GM12892 (cell line): ENCODE measurements around the gene ING4.

Source experiments
- DNase-seq: peaks from one replicate; pipeline ENCODE4 v3.0.0; 2011; ENCODE audit not compliant: insufficient read length
- FAIRE-seq: peaks from 2 replicates; lab custom pipeline; 2011; peaks lifted over from hg19 to GRCh38; lab: Jason Lieb, UNC
- POLR2A ChIP-seq: IDR thresholded peaks from 2 replicates; pipeline ENCODE4 v1.6.1; 2011; ENCODE audit warnings: low read depth, low read length, control low read depth
- POLR2AphosphoS5 ChIP-seq: IDR thresholded peaks from 2 replicates; pipeline ENCODE4 v1.6.1; 2011; ENCODE audit warnings: low read depth, low read length, control low read depth
- TAF1 ChIP-seq: IDR thresholded peaks from 2 replicates; pipeline ENCODE4 v1.6.1; 2011; ENCODE audit warnings: low read depth, mild to moderate bottlenecking, control low read depth, low read length, borderline replicate concordance

The ING4 gene

DNA sequence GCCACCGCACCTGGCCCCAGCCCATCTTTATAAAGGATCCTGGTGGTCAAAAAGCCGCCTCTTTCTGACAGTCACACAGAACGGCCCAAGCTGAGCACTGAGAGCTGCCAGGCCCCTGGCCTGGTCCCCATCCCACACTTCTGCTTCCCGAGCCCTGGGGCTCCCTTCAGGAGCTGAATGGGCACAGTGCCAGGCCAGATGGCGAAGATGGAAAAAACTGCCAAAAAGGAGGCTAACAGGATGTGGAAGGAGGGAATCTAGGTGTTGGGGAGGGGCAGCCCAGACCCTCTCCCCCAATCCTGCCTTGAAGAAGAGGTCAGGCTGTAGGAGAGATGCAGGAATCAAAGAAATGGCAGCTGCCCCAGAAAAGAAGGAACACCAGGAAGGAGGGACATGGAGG lies 32.2 kb downstream of the ING4 start:
- DNase-seq (no peak), FAIRE-seq (no peak)
- no peak for TF ChIP-seq POLR2AphosphoS5
- TF ChIP-seq TAF1: no peak
- no peak for TF ChIP-seq POLR2A

DNA sequence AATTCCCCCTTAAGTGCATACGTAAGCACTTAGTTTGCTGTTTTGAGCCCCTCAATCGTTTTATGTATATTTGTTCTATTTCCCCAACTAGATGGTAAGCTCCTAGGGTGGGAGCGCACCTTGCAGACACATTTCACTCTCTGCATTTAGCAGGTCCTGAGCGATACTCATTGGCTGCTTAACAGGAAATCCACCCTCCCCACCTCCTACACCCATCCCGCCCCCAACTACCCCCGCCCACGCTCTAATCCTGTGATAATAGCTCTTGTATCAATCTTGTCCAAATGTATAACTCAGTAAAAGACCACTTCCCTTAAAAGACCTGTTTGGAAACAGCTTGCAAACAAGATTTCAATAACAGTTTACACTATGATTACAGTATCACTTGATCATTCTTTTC lies 35.3 kb downstream of the ING4 start:
- no peak for FAIRE-seq
- no peak for DNase-seq
- TF ChIP-seq POLR2AphosphoS5 (no peak), POLR2A (no peak), TAF1 (no peak)

DNA sequence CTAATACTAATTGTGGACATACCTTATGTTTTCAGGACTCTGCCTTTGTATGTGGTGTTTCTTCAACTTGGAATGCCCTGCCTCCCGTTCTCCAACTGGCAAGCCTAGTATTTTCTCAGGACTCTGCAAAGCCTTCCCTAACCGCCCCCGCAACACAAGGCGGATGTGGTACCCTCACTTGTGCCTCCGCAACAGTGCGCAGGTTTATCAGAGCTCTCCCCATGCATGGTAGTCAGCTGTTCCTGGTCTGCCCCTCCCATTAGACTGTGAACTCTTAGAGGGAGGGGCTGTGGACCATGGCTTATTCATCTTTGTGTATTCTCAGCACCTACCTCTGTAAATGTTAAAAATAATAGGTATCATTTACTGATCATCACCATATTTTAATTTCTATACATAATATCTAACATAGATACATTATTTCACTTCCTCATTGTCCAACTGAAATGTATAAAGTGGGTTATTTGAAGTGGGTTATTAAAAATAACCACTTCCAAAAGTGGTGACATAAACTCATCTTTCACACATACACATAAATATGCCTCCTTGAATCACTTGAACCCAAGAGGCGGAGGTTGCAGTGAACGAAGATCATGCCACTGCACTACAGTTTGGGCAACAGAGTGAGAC lies 36.1 kb downstream of the ING4 start:
- TF ChIP-seq POLR2AphosphoS5 (no peak), POLR2A (no peak), TAF1 (no peak)
- DNase-seq (no peak), FAIRE-seq (no peak)

DNA sequence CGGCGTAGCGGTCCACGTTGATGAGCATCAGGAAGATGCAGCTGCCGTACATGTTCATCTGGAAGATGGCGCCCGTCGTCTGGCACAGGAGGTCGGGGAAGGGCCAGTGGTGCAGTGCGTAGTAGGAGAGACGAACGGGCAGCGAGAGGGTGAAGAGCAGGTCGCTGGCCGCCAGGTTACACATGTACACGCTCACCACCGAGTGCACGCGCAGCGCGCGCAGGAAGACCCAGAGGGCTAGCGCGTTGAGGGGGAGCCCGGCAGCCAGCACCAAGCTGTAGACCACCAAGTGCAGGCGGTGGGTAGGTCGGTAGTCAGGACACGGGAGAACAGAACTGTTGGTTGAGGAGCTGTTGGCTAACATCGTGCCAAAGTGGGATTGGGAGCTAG lies 42.0 kb downstream of the ING4 start:
- no peak for DNase-seq
- no peak for FAIRE-seq
- no peak for TF ChIP-seq POLR2A
- TF ChIP-seq TAF1: no peak

DNA sequence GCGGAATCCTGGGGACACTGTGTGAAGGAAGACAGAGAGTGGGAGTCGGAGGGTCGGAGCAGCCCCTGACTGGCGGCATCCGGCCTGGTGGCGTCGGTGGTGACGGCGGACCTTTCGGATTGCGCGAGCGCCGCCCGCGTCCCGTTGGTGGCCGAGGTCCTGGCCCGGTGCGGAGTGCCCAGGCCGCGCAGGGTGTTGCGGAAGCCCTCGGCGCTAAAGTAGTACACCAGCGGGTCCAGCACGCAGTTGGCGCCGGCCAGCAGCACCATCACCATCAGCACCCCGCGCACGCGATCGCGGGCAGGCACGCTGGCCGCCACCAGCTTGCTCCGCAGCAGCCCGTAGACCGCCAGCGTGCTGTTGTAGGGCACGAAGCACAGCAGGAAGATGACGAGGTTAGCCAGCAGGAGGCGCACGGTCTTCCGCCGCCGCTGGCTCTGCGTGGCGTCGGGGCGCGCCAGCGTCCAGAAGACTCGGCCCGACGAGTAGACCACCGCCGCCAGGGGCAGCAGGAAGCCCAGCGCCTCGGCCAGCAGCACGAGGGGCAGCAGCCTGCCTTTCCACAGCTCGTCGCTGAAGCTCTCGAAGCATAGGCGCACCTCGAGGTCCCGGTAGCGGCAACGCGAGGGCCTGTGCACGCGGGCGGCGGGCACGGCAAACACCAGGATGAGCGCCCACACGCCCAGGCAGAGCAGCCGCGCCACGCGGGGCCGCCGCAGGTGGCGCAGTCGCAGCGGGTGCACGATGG lies 42.6 kb downstream of the ING4 start:
- no peak for FAIRE-seq
- no peak for DNase-seq
- TF ChIP-seq POLR2AphosphoS5 (no peak), POLR2A (no peak), TAF1 (no peak)

DNA sequence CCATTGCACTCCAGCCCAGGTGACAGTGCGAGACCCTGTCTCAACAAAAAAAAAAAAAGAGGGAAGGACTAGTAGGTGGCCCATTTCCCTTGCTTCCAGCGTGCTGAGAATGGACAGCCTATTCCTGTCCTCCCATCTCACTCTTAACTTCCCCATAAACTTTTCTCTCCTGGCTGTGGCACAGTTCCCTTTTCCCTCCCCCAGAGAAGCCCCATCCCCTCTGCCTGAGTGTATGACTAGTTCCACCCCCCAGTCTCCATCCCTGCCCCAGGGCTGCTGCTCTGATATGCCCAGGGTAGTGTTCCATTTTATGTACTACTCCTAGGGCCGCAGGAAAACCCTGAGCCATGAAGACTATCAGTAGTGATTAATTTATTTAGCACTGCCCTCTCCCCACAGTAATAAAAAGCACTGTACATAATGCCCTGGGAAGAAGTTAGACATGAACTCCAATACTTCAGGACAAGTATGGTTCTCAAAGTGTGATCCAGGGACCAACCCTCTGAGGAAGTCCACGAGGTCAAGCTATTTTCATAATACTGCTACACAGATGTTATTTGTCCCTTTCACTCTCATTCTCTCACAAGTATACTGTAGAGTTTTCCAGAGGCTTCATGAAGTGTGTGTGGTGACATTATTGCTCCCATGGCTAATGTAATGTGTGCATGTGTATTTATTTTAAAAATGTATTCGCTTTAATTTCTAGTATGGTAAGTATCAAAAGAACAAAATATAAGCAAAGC lies 44.3 kb downstream of the ING4 start:
- FAIRE-seq: no peak
- no peak for TF ChIP-seq POLR2AphosphoS5
- no peak for TF ChIP-seq POLR2A
- TF ChIP-seq TAF1: no peak
- DNase-seq: no peak

DNA sequence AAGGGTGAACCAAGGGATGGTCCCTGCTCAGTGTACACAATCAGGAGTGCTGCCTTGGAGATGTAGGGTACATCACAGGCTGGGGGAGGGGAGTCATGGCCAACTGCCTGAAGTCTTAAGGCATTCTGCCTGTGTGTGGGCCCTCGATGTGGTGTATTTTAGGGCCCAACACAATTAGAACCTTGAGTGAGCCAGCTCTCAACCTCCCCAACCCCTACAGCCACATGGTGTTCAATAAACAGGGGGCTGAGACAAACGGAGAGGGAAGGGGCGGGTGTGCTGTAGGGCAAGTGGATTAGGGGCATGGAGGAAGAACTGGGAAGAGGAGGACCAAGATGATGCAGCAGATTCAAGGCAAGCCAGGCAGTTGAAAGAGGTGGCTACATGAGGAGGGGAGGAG lies 47.1 kb downstream of the ING4 start:
- FAIRE-seq: no peak
- TF ChIP-seq TAF1 (no peak), POLR2AphosphoS5 (no peak), POLR2A (no peak)
- DNase-seq: no peak

DNA sequence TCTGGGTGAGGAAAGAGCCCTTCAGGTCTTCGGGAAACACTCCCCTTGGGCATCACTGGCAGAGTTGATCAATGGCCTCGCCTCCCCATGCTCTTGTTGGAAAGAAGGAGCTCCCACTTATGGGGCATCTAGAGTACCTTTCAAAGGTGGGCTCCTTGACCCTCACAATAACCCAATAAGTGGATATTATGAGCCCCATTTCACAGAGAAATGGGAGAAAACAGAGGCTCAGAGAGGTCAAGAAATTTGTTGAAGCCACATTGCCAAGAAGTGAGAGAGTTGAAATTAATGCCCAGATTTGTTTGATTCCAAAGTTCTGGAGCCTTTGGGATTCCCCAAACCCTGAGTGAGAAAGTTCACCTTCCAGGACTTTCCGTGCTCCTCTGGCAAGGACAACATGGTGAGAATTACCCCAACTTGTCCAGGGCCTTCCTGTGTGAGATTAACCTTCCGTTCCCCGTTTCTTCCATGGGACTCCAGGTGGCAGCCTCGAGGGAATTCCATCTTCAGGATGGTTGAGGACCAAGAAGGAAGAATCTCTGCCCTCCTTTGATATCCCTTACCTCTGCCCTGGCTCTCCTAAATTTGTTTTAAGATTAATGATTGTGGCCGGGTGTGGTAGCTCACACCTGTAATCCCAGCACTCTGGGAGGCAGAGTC lies 48.3 kb downstream of the ING4 start:
- DNase-seq (no peak), FAIRE-seq (no peak)
- TF ChIP-seq TAF1: no peak
- TF ChIP-seq POLR2A: no peak
- no peak for TF ChIP-seq POLR2AphosphoS5

DNA sequence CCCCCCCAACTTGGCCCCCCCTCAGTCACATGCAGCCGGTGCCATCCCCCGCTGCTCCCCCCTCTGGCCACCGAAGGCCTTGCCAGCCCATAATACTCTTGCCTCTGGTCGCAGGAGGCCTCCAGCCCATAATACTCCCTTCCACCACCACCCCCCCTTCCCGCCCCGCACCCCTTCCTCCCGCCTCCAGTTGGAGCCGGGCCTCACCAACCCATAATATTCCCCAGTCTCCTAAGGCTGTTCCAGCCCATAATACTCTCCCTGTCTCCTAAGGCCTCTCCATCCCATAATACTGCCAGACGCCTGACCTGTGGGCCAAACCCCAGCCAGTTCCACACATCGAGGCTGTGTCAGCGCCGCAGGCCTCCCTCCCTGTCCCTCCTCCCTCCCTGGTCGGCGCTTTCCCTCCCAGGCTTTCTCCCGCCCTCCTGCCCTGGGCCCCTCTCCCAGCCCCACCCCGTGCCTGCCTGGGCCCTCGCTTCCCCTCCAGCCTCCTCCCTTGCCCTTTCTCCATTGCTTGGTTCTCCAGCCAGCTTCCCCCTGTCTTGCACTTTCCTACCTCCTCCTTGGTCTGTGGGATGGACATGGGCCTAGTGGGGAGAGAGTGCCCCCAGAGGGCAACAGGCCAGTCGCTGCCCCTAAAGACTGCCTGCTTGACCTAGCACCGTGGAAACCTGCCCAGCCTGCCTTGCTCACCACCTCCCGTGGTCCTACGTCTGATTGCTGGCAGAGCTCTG lies 49.0 kb downstream of the ING4 start:
- TF ChIP-seq POLR2A (peak; percentile 24; the same call in 1 of the 2 replicates), TAF1 (no peak)
- FAIRE-seq: peak; percentile 64

DNA sequence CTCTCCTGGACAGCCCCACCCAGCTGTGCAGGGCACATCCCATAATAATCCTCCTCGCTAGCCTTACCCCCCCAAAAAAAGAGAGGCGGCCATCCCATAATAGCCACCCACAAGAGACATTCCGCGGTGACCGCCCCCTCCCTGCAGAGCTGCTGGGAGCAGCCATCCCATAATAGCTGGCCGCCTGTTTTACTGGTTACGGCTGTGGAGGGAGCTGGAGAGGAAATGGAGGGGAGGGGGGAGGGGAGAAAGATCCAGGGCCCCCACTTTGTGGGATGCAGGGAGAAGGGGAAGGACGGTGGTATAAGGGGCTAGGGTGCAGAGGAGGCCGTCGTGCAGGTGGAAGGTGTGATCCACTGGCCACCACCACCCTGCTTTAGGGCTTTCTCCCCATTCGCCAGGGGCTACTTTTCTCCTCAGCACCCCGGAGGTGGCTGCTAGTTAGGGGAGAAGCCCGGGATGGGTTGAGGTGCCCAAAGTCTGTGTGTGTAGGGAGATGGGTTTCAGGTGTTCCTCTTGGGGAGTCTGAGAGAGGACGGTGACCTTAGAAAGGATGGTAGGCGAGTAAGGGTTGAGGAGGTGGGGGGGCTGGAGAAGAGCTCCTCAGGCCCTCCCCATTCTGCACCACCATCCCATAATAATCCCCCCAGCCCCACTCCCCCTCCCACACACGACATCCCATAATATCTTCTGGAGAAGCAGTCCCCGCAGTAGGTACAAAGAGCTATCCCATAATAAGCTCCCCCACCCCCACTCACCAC lies 49.7 kb downstream of the ING4 start:
- TF ChIP-seq POLR2AphosphoS5 (no peak), POLR2A (no peak; the same call in 1 of the 2 replicates), TAF1 (no peak)
- FAIRE-seq (no peak), DNase-seq (peak; percentile 41)

More for the DNA sequence above, 49.0 kb downstream of the ING4 start:
- DNase-seq: peak; percentile 60

DNA sequence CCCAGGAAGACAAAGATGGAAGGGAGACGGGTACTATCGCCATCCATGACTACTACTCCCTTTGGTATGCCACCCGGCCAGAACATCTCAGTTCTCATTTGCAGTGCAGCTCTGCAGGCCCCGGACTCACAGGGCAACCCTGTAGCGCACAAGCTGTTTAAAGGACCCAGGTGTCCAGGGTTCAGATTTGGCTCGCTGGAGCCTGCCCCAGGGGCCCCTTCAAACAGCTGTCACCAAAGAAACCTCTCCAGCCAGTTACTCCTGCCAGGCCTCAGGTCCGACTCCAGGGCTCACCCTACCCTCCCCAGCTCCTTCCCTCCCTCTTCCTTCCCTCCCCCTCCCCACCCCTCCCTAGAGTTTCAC lies 50.3 kb downstream of the ING4 start:
- no peak for FAIRE-seq
- DNase-seq: no peak
- TF ChIP-seq POLR2AphosphoS5: no peak
- TF ChIP-seq POLR2A: no peak
- TF ChIP-seq TAF1: no peak
